SK-N-SH treated with all-trans-retinoic acid at 6 μM for 48 hours (cell line): ENCODE measurements around the gene NGFR.

ENCODE experiments used
- CREB5 ChIP-seq: fragments of 250-450 bp; sonication (Bioruptor Pico); IDR thresholded peaks from 2 replicates; pipeline ENCODE4 v1.5.1; 2020; ENCODE audit warnings: low read depth, mild to moderate bottlenecking, moderate library complexity
- ISL1 ChIP-seq: fragments of 250-450 bp; sonication (Bioruptor Pico); IDR thresholded peaks from 2 replicates; pipeline ENCODE4 v2.1.2; 2022; ENCODE audit warnings: mild to moderate bottlenecking, moderate library complexity
- RARB ChIP-seq: fragments of 250-450 bp; sonication (Bioruptor Pico); IDR thresholded peaks from 2 replicates; pipeline ENCODE4 v1.8.0; 2021; ENCODE audit warnings: mild to moderate bottlenecking, moderate library complexity
- TOX ChIP-seq: fragments of 250-450 bp; sonication (Bioruptor Pico); IDR thresholded peaks from 2 replicates; pipeline ENCODE4 v1.8.0; 2021; ENCODE audit warnings: mild to moderate bottlenecking, moderate library complexity, borderline replicate concordance

- TF ChIP-seq RARB: no peak
- TF ChIP-seq TOX (CRISPR knock-in tag): no peak
- TF ChIP-seq CREB5 (CRISPR knock-in tag): no peak
- TF ChIP-seq ISL1: no peak
Observed at GRCh38 chr17:49501496-49501895, 6.4 kb downstream of the NGFR start.
